HepG2 (cell line): ENCODE measurements around the gene MED12L. TPM values are rescaled to one million over a fixed set of nuclear protein-coding genes. Genes with fewer than 3 reads are reported as not detected.

Source experiments
- ATAC-seq: fragments of 200-7000 bp; cut with Tn5 transposase; 3 replicates; pipeline ENCODE4 v1.9.1; 2020; ENCODE audit warnings: mild to moderate bottlenecking, moderate library complexity
- BruUV-seq: library from RNA; stranded (reverse); fragments of 400-500 nt; replicated peaks from 2 replicates; lab custom pipeline; 2021; lab: Mats Ljungman, UMichigan
- CTCF ChIA-PET: fragments of 300-600 bp; formaldehyde crosslinking; extraction: SDS; loops from one replicate; lab custom pipeline; 2021; ENCODE audit warnings: low total read pairs, inconsistent platforms, low intra/inter-chr PET ratio; lab: Yijun Ruan, JAX
- POLR2A ChIA-PET: fragments of 350-600 bp; sonication (Branson Sonifier 250); formaldehyde crosslinking; loops from one replicate; lab custom pipeline; 2020; ENCODE audit warnings: antibody characterized with exemption, inconsistent platforms; lab: Yijun Ruan, JAX
- DNase-seq: peaks from one replicate; pipeline ENCODE4 v3.0.0-alpha.2; 2015; ENCODE audit warnings: low spot score
- FAIRE-seq: peaks from 3 replicates; lab custom pipeline; 2011; peaks lifted over from hg19 to GRCh38; lab: Jason Lieb, UNC
- H2AFZ ChIP-seq: one replicate; pipeline ENCODE4 v1.6.1; 2011; ENCODE audit warnings: low read length, inconsistent platforms
- H3K27ac ChIP-seq: fragments of 300-600 bp; 3 replicates; pipeline ENCODE4 v1.8.0; 2011; ENCODE audit warnings: mixed run types, mild to moderate bottlenecking, mixed read lengths, low read length, inconsistent platforms; ENCODE audit not compliant: insufficient read depth; ENCODE audit errors: extremely low read length
- H3K27me3 ChIP-seq, 2 experiments: fragments of 200-600 bp in 1 of 2; 2 replicates in 1 of 2; 3 replicates in 1 of 2; pipeline versions ENCODE4 v1.6.0 to v1.8.0; 2011; ENCODE audit warnings: low read length in 2 of 2, mild to moderate bottlenecking in 2 of 2, moderate library complexity in 2 of 2, inconsistent platforms in 1 of 2; ENCODE audit not compliant: insufficient read depth in 2 of 2, control insufficient read depth in 1 of 2
- H3K36me3 ChIP-seq, 2 experiments: fragments of 200-600 bp in 1 of 2; replicated peaks in 1 of 2; 2 replicates in 1 of 2; 3 replicates in 1 of 2; pipeline versions ENCODE4 v1.5.1 to v1.8.0; 2011; ENCODE audit warnings: low read length in 2 of 2, inconsistent platforms in 1 of 2; ENCODE audit not compliant: insufficient read depth in 2 of 2, control insufficient read depth in 1 of 2
- H3K4me1 ChIP-seq: 2 replicates; pipeline ENCODE4 v1.5.1; 2012; ENCODE audit warnings: low read length, inconsistent platforms; ENCODE audit not compliant: insufficient read depth
- H3K4me2 ChIP-seq: 2 replicates; pipeline ENCODE4 v1.6.0; 2011; ENCODE audit warnings: low read depth, low read length, inconsistent platforms
- H3K4me3 ChIP-seq, 3 experiments: fragments of 200-600 bp in 1 of 3; sonication (generic), shearing (Covaris generic) in 1 of 3; replicated peaks in 1 of 3; 2 replicates each; pipeline ENCODE4 v1.5.1; 2011 to 2016; ENCODE audit warnings: low read length in 3 of 3, inconsistent platforms in 2 of 3, low read depth in 2 of 3, mild to moderate bottlenecking in 2 of 3, control low read depth in 1 of 3, mixed read lengths in 1 of 3; ENCODE audit not compliant: insufficient read depth in 1 of 3
- H3K79me2 ChIP-seq: one replicate; pipeline ENCODE4 v1.6.1; 2011; ENCODE audit warnings: low read length, inconsistent platforms; ENCODE audit not compliant: insufficient read depth
- H3K9ac ChIP-seq: 2 replicates; pipeline ENCODE4 v1.6.0; 2011; ENCODE audit warnings: mild to moderate bottlenecking, low read depth, low read length, inconsistent platforms; ENCODE audit not compliant: insufficient read depth
- H3K9me3 ChIP-seq: 2 replicates; pipeline ENCODE4 v1.5.1; 2012; ENCODE audit warnings: mild to moderate bottlenecking, low read length
- H4K20me1 ChIP-seq: 2 replicates; pipeline ENCODE4 v1.6.0; 2011; ENCODE audit warnings: inconsistent platforms, mild to moderate bottlenecking, low read length, moderate library complexity; ENCODE audit not compliant: insufficient read depth
- CAMTA2 ChIP-seq: sonication (generic); formaldehyde crosslinking; IDR thresholded peaks from 2 replicates; pipeline ENCODE4 v1.4.0; 2020; ENCODE audit warnings: mild to moderate bottlenecking, missing genetic modification reagents, borderline replicate concordance
- CBX5 ChIP-seq: sonication (generic); formaldehyde crosslinking; IDR thresholded peaks from 2 replicates; pipeline ENCODE4 v1.4.0; 2020; ENCODE audit warnings: missing genetic modification reagents, borderline replicate concordance
- GLMP ChIP-seq: sonication (generic); formaldehyde crosslinking; IDR thresholded peaks from 2 replicates; pipeline ENCODE4 v1.9.0; 2021; ENCODE audit warnings: missing genetic modification reagents, mild to moderate bottlenecking, borderline replicate concordance
- MNT ChIP-seq: fragments of 450-650 bp; IDR thresholded peaks from 2 replicates; pipeline ENCODE4 v1.6.1; 2016
- NBN ChIP-seq: fragments of 450-650 bp; conservative IDR thresholded peaks from 2 replicates; pipeline ENCODE4 v1.6.1; 2017
- NFE2 ChIP-seq: sonication (generic); formaldehyde crosslinking; IDR thresholded peaks from 2 replicates; pipeline ENCODE4 v1.4.0; 2020; ENCODE audit warnings: missing genetic modification reagents
- NFYB ChIP-seq: sonication (generic); formaldehyde crosslinking; IDR thresholded peaks from 2 replicates; pipeline ENCODE4 v1.4.0; 2020; ENCODE audit warnings: missing genetic modification reagents
- SAP130 ChIP-seq: IDR thresholded peaks from 2 replicates; pipeline ENCODE4 v1.6.1; 2016; ENCODE audit warnings: low read depth
- ZBTB34 ChIP-seq: sonication (generic); formaldehyde crosslinking; IDR thresholded peaks from 2 replicates; pipeline ENCODE4 v1.8.0; 2022; ENCODE audit warnings: mild to moderate bottlenecking, missing genetic modification reagents
- ZFY ChIP-seq: sonication (generic); formaldehyde crosslinking; IDR thresholded peaks from 2 replicates; pipeline ENCODE4 v1.4.0; 2020; ENCODE audit warnings: missing genetic modification reagents
- ZNF12 ChIP-seq: sonication (generic); formaldehyde crosslinking; IDR thresholded peaks from 2 replicates; pipeline ENCODE4 v1.5.0; 2020; ENCODE audit warnings: missing genetic modification reagents
- ZNF362 ChIP-seq: sonication (generic); formaldehyde crosslinking; IDR thresholded peaks from 2 replicates; pipeline ENCODE4 v1.4.0; 2020; ENCODE audit warnings: missing genetic modification reagents, mild to moderate bottlenecking, borderline replicate concordance
- WGBS: methylation state at CpG from one replicate; pipeline ENCODE4 v1.1.6; 2017; ENCODE audit warnings: low lambda C conversion rate; 5-methylcytosine and 5-hydroxymethylcytosine counted together
- in situ Hi-C: cut with HindIII; loops from 2 replicates; pipeline ENCODE4 v1.10.0; 2017; ENCODE audit warnings: low pct_unique_long_range_greater_than_20kb; ENCODE audit not compliant: extremely low pct_ligation_motif_present
- intact Hi-C: fragments of 100-400 bp; cut with micrococcal nuclease; formaldehyde crosslinking; loops from one replicate; pipeline ENCODE4 v1.10.0; 2022; ENCODE audit not compliant: unreplicated experiment
- polyA plus RNA-seq, 8 experiments: library from polyadenylated mRNA; depleted of rRNA in 3 of 8; stranded (reverse) in 7 of 8; unstranded in 1 of 8; fragments of >200 nt; fragmentation: Illumina TruSeq in 4 of 8; extraction: Trizol in 4 of 8; gene quantifications; 2 replicates each; pipeline versions ENCODE4 v1.2.1 to v1.2.3, GENCODE V29; 2011 to 2016; ENCODE audit warnings: low read depth in 4 of 8, missing spikeins in 1 of 8, mixed read lengths in 1 of 8; ENCODE audit not compliant: insufficient read depth in 1 of 8
- total RNA-seq, 5 experiments: library from RNA; depleted of rRNA; stranded (reverse); fragments of >200 nt; fragmentation: Illumina TruSeq; extraction: Trizol; gene quantifications; 2 replicates each; pipeline ENCODE4 v1.2.3, GENCODE V29; 2016; ENCODE audit warnings: low read depth in 1 of 5

The MED12L gene
- total and polyA plus RNA-seq, 2 of the 13 experiments (the other 11 are each of a cell fraction or from before 2014, with no cell fraction given) = 0.07 to 0.64 TPM

GRCh38 chr3:151262871-151263525 is 177.5 kb downstream of the MED12L start:
- Histone ChIP-seq H3K4me1 (no peaks in the 10 kb centered on the region), H3K9ac (no peak overlapping the region), H3K79me2 (no peaks in the 10 kb centered on the region), H2AFZ (no peak overlapping the region), H3K27me3 (no peaks in the 10 kb centered on the region; a peak in 1 of 5 replicates)
- no peak for ATAC-seq
- BruUV-seq = no TSS peak
- no peak for FAIRE-seq
- ChIA-PET POLR2A (no interaction called here), CTCF (no interaction called here)
- intact Hi-C loops = no loop called here
- no peak for TF ChIP-seq ZFY (CRISPR knock-in tag)
- TF ChIP-seq ZNF12 (CRISPR knock-in tag) = no peak
- no peak for TF ChIP-seq NFE2 (CRISPR knock-in tag)
- TF ChIP-seq, all 625 proteins: peak for 0
- no peak overlapping the region for H3K4me2 ChIP-seq
- H3K4me3 ChIP-seq = no peak overlapping the region
- no peak for DNase-seq
- in situ Hi-C loops = no loop called here
- no peaks in the 10 kb centered on the region for H3K36me3 ChIP-seq
- WGBS = 62% methylated on average over 7 of the region's 8 CpGs
- no peaks in the 10 kb centered on the region for H3K9me3 ChIP-seq
- H3K27ac ChIP-seq = no peak overlapping the region
- H4K20me1 ChIP-seq = no peaks in the 10 kb centered on the region

GRCh38 chr3:151264605-151265004 is 179.1 kb downstream of the MED12L start:
- 80% methylated on average over 1 of the region's 1 CpG for WGBS
- in situ Hi-C loops (no loop called here), intact Hi-C loops (no loop called here)
- Histone ChIP-seq H3K4me2 (no peak overlapping the region), H2AFZ (no peak overlapping the region), H3K4me3 (no peak overlapping the region), H3K9ac (no peak overlapping the region), H3K79me2 (no peaks in the 10 kb centered on the region), H3K36me3 (no peaks in the 10 kb centered on the region), H3K27ac (no peak overlapping the region), H3K4me1 (no peaks in the 10 kb centered on the region), H3K9me3 (no peaks in the 10 kb centered on the region), H3K27me3 (no peaks in the 10 kb centered on the region; a peak in 1 of 5 replicates), H4K20me1 (no peaks in the 10 kb centered on the region)
- FAIRE-seq = no peak
- ChIA-PET CTCF (no interaction called here), POLR2A (no interaction called here)
- ATAC-seq = no peak
- no TSS peak for BruUV-seq
- DNase-seq = no peak
- no peak for TF ChIP-seq MNT
- TF ChIP-seq SAP130 (CRISPR knock-in tag) = no peak
- TF ChIP-seq NBN = no peak
- TF ChIP-seq CAMTA2 = no peak
- no peak for TF ChIP-seq NFYB (CRISPR knock-in tag)
- TF ChIP-seq ZBTB34 (CRISPR knock-in tag) = no peak
- no peak for TF ChIP-seq CBX5
- TF ChIP-seq ZNF362 (CRISPR knock-in tag) = no peak
- no peak for TF ChIP-seq GLMP
